GM21576 (cell line): Measurements from ENCODE around the gene CHGA.

Experiments
- ATAC-seq: cut with Tn5 transposase; IDR thresholded peaks from one replicate; pipeline ENCODE4 v1.9.1; 2021; ENCODE audit warnings: mild to moderate bottlenecking, moderate library complexity; ENCODE audit not compliant: unreplicated experiment

The CHGA gene

DNA sequence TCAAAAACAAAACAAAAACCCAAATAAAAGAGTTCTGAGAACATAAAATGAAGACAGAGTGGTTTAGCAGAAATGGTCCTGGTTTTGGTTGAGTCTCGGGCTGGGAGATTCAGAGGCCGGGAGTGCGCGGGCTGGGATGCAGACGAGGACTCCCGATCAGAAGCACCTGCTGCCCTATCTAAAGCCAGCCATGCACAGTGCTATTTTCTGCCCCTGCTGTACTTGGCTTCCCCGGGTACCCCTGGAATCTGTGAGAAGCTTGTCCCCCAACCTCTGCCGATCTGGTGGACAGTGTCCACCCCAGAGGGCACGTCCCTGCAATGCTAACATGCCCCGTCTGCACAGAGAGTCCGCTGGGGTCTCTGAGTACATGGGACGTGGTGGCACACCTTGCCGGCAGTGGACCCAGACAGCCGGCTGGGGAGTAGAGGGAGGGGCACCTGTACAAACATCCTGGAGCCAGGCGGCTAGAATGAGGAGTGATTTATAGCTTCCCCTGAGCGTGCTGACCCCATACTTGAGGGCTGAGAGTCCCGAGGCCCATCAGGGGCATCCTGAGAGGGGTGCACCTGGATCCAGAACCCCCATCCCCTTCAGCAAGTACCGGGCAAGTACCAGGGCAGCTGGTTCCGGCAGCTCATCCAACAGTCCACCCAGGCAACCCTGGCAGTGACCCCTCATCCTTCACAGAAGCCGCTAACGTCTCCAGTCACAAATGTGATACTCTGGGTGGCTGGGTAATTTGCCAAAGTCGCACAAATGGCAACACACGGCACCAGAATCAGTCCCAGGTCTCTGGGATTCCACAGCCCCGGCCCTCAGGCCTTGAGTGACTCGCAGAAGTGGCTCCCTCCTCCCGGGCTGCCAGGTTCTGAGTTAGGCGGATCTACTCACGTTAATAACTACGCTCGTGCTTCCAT, 37.1 kb downstream of the CHGA start:
- ATAC-seq: no peak

DNA sequence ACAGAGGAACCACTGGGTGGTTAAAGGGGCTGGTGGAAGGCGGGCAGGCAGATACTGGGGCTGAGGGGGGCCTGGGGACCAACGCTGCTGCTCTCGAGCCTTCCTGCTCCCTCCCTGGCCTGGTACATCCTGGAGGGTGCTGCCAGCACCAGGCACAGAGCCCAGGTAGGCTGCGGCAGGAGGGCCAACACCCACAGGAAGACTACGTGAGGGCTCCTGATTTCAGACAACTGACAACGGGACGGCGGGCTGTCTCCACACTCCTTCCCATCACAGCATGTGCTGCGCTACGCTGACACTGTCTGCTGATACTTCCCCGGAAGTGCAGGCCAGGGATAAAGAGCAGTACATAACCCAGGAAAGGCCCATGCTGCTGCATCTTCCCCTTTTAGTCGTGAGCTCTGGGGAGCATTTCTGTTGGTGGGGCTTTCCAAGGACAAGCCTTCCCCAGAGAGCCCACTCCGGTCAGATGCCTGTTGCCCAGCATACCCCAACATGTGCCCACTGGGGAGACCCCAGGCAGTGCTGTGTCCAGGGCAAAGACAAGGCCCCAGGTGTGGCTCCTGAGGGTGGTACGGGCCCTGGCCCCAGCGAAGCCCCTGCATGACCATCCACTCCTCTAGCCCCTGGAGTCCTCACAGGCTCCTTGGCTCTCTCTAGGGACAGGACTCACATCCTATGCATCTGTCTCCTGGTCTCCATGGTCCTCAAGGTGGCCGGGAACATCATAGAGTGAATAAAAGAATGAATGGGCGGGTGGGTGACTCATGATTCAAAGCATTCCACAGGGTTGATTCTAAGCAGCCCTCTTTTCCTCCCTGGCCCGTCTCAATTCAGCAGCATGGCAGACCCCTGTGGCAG, 38.0 kb downstream of the CHGA start:
- ATAC-seq: no peak

DNA sequence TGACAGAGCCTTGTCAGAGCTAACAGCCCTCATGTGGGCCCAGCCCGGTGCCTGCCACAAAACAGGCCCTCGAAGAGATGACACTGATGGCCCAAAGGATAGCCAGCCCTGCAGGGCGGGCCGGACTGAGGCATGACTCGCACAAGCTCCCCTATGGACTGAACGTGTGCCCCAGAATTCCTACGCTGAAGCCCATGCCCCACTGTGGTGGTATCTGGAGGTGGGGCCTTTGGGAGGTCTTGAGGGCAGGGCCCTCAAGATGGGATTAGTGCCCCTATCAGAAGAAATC, 38.6 kb downstream of the CHGA start:
- ATAC-seq: no peak

DNA sequence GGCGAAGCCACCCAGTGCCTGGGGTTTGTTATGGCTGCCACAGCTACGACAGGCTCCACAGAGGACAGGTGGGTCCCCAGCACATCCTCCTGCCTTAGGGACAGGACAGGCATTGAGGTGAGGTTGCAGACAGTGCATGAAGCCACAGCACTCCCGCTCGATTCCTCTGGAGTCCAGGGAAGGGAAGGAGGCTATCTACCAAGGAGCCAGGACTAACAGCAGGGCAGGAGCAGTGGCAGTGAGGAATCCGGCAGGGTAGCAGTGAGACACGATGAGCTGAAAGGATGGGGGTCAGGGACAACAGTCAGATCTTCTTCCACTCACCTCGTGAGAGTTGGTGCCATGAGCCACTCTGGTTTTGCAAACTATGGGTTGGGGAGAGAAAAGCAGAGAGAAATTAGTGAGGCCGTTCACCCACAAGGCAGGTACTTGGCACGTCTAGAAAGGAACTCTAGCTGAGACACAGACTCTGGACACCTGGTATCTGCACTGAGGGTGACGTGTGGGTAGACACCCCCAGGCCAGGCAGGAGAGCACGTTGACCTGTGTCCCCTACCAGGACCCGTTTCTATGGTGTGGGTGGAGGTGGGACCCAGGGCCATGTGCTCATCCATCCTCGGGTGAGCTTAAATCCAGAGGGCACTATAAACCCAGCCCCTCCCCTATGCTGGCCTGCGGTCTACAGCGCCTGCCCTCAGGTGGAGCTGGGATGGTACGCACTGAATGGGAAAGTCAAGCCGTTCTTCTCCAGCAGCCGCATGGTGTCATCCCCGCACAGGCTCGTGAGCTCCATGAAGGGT, 39.3 kb downstream of the CHGA start:
- ATAC-seq: no peak

GRCh38 chr14:92962831-92963095, 39.8 kb downstream of the CHGA start:
- ATAC-seq: no peak

- no peak for ATAC-seq
Measured at GRCh38 chr14:92963301-92964123, 40.6 kb downstream of the CHGA start.

DNA sequence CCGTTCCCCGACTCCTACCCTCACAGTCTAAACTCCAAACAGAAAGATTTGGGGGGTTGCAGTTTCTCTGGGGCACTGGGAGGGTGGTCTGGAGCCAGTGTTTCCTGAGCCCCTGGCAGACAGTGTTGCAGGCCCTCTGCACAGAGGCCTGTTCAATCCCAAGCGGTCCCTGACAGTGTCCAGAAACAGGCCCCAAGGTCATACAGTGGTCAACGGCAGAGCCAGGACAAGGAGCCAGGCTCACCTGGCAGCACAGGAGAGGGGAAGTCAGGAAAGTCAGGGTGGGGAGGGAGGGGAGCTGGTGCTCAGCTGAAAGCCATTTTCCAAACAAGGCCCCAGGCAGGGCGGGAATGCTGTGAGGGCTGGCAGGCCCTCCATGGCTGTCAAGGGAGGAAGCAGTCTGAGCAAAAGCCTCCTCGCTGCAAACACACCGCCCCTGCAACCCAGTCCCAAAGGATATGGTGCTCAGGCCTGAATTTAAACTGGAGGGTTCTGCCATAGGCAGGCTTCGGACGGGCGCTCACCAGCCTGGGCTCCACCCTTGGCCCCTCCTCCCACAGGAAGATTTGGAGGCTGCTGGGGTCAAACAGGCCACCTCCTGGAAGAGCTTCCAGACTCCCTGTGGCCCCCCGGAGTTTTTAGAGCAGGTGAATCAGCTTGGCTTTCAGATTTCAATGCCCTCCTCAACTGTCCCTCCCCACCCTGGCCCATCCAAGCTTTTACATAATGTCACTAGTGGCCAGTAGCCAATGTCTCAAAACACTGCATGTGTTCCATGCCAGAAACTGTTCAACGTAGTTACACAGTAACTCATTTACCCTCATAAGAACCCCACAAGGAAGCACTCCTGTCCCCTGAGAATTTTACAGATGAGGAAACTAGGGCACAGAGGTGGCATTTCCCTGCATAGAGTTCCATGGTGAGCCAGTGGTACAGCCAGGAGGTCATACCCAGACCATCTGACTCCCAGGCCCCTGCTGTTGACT, 41.5 kb downstream of the CHGA start:
- no peak for ATAC-seq

GRCh38 chr14:92965281-92965680, 42.3 kb downstream of the CHGA start:
- no peak for ATAC-seq

DNA sequence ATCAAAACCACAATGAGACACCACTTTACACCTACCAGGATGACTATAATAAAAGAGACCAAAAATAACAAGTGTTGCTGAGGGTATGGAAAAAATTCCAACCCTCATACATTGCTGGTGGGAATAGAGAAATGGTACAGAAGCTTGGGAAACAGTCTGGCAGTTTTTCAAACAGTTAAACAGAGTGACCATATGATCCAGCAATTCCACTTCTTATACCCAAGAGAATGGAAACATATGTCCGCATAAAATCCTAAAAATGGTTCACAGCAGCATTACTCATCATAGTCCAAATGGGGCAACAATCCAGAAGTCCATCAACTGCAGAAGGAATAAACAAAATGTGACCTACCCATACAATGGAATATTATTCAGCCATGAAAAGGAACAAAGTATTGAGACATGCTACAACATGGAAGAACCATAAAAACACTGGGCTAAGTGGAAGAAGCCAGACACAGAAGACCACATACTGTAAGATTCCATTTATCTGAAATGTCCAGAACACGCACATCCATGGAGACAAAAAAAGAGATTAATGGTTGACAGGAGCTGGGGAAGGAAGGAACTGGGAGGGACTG, 44.5 kb downstream of the CHGA start:
- ATAC-seq: no peak

GRCh38 chr14:92968291-92969020, 45.5 kb downstream of the CHGA start:
- no peak for ATAC-seq

DNA sequence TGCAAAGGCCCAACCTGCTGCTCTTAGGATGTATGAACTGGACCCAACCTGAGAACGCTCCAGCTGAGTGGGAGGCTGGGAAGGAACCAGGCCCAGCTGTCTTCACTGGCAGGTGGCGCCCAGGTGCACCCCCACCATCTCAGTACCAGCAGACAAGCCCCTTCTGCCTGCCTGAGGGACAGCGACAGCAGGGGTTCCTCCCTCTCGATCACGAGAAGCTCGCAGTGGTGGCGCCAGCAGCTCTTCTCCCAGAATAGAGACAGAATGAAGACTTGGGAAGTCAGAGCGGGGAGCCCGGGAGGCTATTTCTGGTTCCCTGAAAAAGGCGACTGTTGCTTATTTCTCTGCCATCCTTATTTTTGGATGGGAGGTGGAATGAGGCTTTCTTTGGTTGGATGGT, 46.5 kb downstream of the CHGA start:
- no peak for ATAC-seq

DNA sequence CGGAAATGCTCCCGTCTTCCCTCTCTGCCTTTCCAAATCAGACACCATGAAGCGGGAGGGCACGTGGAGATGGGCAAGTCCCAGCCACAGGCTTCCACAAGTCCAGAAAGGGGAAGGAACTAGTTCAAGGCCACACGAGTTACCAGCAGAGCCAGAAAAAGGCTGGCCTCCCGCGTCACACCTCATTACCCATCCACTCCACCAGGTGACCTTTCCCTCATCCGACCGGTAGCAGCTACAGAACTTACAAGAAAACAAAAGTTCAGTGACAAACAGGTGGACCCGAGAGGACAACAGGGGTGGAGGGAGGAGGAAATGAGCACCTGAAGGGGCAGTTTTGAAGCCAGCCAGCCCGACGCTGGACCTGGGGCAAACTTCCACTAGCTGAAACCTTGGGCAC, 46.9 kb downstream of the CHGA start:
- ATAC-seq: no peak

DNA sequence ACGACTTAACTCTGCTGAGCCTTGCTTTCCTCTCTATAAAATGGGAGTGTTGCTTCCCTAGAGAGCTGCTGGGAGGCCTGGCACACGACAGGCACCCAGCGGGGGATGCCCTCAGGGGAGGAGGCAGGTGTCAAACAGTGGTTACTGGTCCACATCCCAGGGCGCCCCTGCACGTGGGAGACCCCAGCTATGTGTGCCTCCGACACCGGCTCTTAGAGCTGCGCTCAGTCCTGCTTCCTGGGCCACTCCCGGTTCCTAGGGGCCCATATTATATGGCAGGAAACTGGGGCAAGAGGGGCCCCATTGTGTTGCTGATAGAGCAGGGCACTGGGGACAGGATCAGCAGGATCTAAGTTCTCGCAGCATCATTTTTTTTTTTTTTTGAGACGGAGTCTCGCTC, 47.3 kb downstream of the CHGA start:
- no peak for ATAC-seq

DNA sequence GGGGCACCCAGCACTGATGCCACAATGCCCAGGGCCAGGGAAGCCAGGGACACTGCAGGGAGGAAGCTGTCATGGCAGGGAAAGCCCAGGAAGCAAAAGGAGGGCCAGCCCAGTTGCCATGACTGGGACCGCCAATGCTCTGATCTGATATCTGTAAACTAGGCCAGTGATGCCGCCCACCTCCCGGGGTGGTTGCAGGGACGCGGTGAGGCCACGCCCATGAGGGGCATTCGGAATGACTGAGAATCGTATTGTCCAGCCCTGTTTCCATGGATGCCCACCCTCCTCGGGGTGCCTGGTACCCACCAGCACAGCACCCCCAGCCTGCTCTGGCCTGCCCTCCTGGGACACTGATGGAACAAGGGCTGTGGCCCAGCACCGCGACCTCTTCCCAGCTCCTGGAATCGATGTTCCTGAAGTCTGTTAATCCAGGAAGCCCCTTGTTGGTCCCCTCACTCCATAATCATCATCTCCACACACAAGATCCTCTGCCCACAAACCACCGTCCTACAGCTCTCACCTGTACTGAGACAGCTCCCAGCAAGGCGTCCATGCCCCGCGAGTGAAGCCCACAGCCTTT, 48.7 kb downstream of the CHGA start:
- ATAC-seq: no peak

GRCh38 chr14:92973261-92973797, 50.4 kb downstream of the CHGA start:
- ATAC-seq: no peak

GRCh38 chr14:92973798-92974372, 50.9 kb downstream of the CHGA start:
- no peak for ATAC-seq

GRCh38 chr14:92974541-92975345, 51.8 kb downstream of the CHGA start:
- ATAC-seq: no peak
